CD4-positive, alpha-beta T cell (primary cell): ENCODE results near the gene CSRP2. TPM values are rescaled to one million over a fixed set of nuclear protein-coding genes. Genes with fewer than 3 reads are reported as not detected.
A peak's percentile ranks its signal among the peaks of the same experiment; 100 is the strongest.

Experiments used
- ATAC-seq: fragments of 200-7000 bp; cut with Tn5 transposase; one replicate; pipeline ENCODE4 v1.10.0; 2022; ENCODE audit warnings: mild to moderate bottlenecking; ENCODE audit not compliant: poor library complexity
- CTCF ChIA-PET: fragments of 350-600 bp; sonication (Branson Sonifier 250); formaldehyde crosslinking; loops from one replicate; lab custom pipeline; 2021; ENCODE audit warnings: antibody characterized with exemption, inconsistent platforms; lab: Charles Lee
- POLR2A ChIA-PET: fragments of 350-600 bp; sonication (Branson Sonifier 250); formaldehyde crosslinking; loops from one replicate; lab custom pipeline; 2021; ENCODE audit warnings: antibody characterized with exemption, inconsistent platforms; lab: Charles Lee
- DNase-seq, 14 experiments: peaks; one replicate each; pipeline ENCODE4 v3.0.0-alpha.2; 2013 to 2020; ENCODE audit warnings: mixed read lengths in 2 of 14
- H3K27ac ChIP-seq, 2 donors: one replicate each; pipeline versions ENCODE4 v1.5.1 to v1.7.0; 2013; ENCODE audit warnings: low read length in 2 of 2, low read depth in 1 of 2, mild to moderate bottlenecking in 1 of 2
- H3K27me3 ChIP-seq, 2 experiments: 1 replicate in 1 of 2; 2 replicates in 1 of 2; pipeline versions ENCODE4 v1.6.1 to v1.7.0; 2013; ENCODE audit warnings: low read length in 2 of 2, control low read depth in 1 of 2, mild to moderate bottlenecking in 1 of 2, moderate library complexity in 1 of 2; ENCODE audit not compliant: insufficient read depth in 2 of 2, control insufficient read depth in 1 of 2
- H3K36me3 ChIP-seq: one replicate; pipeline ENCODE4 v1.6.1; 2013; ENCODE audit warnings: low read length, control low read depth; ENCODE audit not compliant: insufficient read depth
- H3K4me1 ChIP-seq: one replicate; pipeline ENCODE4 v1.6.1; 2013; ENCODE audit warnings: low read length, control low read depth; ENCODE audit not compliant: insufficient read depth
- H3K4me3 ChIP-seq: one replicate; pipeline ENCODE4 v1.5.1; 2013; ENCODE audit warnings: mild to moderate bottlenecking, low read length, moderate library complexity
- H3K9me3 ChIP-seq, 2 experiments: 1 replicate in 1 of 2; 2 replicates in 1 of 2; pipeline versions ENCODE4 v1.6.1 to v1.7.0; 2013; ENCODE audit warnings: low read length in 2 of 2, mild to moderate bottlenecking in 2 of 2, control low read depth in 1 of 2, moderate library complexity in 1 of 2; ENCODE audit not compliant: control insufficient read depth in 1 of 2, insufficient read depth in 1 of 2
- H3K27ac Mint-ChIP-seq: one replicate; pipeline ENCODE4 v1.8.0; 2020; ENCODE audit warnings: mixed read lengths
- H3K27me3 Mint-ChIP-seq: one replicate; pipeline ENCODE4 v1.8.0; 2021; ENCODE audit warnings: mixed read lengths
- H3K36me3 Mint-ChIP-seq: one replicate; pipeline ENCODE4 v1.8.0; 2021; ENCODE audit warnings: low read depth, mixed read lengths
- H3K4me1 Mint-ChIP-seq: one replicate; pipeline ENCODE4 v1.8.0; 2021; ENCODE audit warnings: low read depth, mixed read lengths
- H3K4me3 Mint-ChIP-seq: one replicate; pipeline ENCODE4 v1.8.0; 2020; ENCODE audit warnings: mild to moderate bottlenecking, mixed read lengths
- H3K9me3 Mint-ChIP-seq: one replicate; pipeline ENCODE4 v1.8.0; 2020; ENCODE audit warnings: mixed read lengths
- intact Hi-C, 2 experiments: fragments of 100-400 bp; cut with DNase I in 1 of 2; cut with micrococcal nuclease in 1 of 2; formaldehyde crosslinking; loops; one replicate each; pipeline versions ENCODE4 v1.15.1 to v1.9.0; 2023 to 2025; cut with DNase I, micrococcal nuclease
- total RNA-seq, 174 experiments: library from RNA in 2 of 174; stranded (reverse) in 2 of 174; gene quantifications; one replicate each; pipeline ENCODE4 v1.2.3 and lab custom pipeline; 2021 to 2026
- TF ChIP-seq, protein P1 (sequence below): fragments of 200-600 bp; IDR thresholded peaks from one replicate; pipeline ENCODE4 v1.8.0; 2022; ENCODE audit warnings: antibody characterized with exemption, mild to moderate bottlenecking

Gene CSRP2
- total RNA-seq, 2 experiments from 2014 or later, result not detected

DNA sequence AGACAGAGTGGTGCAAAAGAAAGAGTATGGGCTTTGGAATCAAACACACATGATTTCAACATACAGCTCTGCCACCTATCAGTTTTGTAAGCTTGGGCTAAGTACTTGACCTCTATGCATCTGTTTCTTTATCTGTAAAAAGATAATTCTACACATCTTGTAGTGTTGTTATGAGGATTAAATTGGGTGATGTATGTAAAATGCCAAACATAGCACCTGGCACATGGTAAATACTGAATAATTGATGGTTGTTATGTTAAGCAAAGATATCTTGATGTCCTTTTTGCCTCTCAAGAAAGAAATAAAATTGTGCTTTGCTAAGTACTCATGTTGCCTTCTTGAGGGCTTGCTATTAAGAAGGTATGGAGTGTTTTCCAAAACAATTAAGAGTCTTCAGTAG lies 2.3 kb upstream of the CSRP2 start:
- DNase-seq (no peak), ATAC-seq (no peak)
- intact Hi-C loops, result no loop called here
- TF ChIP-seq, protein P1, sequence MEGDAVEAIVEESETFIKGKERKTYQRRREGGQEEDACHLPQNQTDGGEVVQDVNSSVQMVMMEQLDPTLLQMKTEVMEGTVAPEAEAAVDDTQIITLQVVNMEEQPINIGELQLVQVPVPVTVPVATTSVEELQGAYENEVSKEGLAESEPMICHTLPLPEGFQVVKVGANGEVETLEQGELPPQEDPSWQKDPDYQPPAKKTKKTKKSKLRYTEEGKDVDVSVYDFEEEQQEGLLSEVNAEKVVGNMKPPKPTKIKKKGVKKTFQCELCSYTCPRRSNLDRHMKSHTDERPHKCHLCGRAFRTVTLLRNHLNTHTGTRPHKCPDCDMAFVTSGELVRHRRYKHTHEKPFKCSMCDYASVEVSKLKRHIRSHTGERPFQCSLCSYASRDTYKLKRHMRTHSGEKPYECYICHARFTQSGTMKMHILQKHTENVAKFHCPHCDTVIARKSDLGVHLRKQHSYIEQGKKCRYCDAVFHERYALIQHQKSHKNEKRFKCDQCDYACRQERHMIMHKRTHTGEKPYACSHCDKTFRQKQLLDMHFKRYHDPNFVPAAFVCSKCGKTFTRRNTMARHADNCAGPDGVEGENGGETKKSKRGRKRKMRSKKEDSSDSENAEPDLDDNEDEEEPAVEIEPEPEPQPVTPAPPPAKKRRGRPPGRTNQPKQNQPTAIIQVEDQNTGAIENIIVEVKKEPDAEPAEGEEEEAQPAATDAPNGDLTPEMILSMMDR, result no peak
- Histone ChIP-seq H3K27me3 (peaks cover 23 to 33% of the 10 kb centered on the region in 2 experiments), H3K36me3 (no peaks in the 10 kb centered on the region), H3K27ac (no peak overlapping the region), H3K9me3 (peaks cover 0 to 12% of the 10 kb centered on the region in 2 experiments), H3K4me3 (no peak overlapping the region), H3K4me1 (peaks cover 16% of the 10 kb centered on the region)
- Mint-ChIP-seq H3K36me3 (no peaks in the 10 kb centered on the region), H3K27me3 (peaks cover 46% of the 10 kb centered on the region), H3K27ac (no peak overlapping the region), H3K9me3 (no peaks in the 10 kb centered on the region), H3K4me1 (peaks cover 24% of the 10 kb centered on the region), H3K4me3 (peak overlapping the region; percentile 20)
- CTCF ChIA-PET, result no interaction called here
- POLR2A ChIA-PET, result no interaction called here

DNA sequence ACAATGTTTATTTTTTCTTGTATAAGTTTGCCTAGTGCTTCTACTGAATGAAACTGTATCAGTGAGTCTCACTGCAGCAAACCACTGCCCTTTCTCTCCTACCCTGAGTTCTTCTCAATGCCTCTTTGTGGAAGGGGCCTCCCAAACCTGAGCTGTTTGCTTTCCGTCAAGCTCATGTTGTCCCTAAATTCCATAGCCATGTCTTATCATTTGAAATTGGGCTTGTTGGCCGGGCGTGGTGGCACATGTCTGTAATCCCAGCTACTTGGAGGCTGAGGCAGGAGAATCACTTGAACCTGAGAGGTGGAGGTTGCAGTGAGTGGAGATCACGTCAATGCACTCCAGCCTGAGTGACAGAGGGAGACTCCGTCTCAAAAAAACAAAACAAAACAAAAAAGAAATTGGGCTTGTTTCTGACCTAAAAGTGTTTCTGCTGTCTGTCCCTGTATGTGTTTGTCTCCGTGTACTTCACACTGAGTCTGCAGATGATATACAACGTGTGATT lies 1.8 kb upstream of the CSRP2 start:
- peak overlapping the region; percentile 85 for H3K4me3 Mint-ChIP-seq
- H3K9me3 ChIP-seq, result peaks cover 0 to 12% of the 10 kb centered on the region in 2 experiments
- DNase-seq (no peak), ATAC-seq (no peak)
- CTCF ChIA-PET, result no interaction called here
- H3K4me3 ChIP-seq, result no peak overlapping the region
- H3K4me1 ChIP-seq, result peaks cover 16% of the 10 kb centered on the region
- no peak overlapping the region for H3K27ac ChIP-seq
- peaks cover 43% of the 10 kb centered on the region for H3K27me3 Mint-ChIP-seq
- TF ChIP-seq, protein P1, result no peak
- peaks cover 28 to 33% of the 10 kb centered on the region in 2 experiments for H3K27me3 ChIP-seq
- H3K36me3 Mint-ChIP-seq, result no peaks in the 10 kb centered on the region
- H3K27ac Mint-ChIP-seq, result no peak overlapping the region
- no peaks in the 10 kb centered on the region for H3K9me3 Mint-ChIP-seq
- POLR2A ChIA-PET, result no interaction called here
- H3K36me3 ChIP-seq, result no peaks in the 10 kb centered on the region
- peaks cover 24% of the 10 kb centered on the region for H3K4me1 Mint-ChIP-seq
- intact Hi-C loops, result no loop called here

DNA sequence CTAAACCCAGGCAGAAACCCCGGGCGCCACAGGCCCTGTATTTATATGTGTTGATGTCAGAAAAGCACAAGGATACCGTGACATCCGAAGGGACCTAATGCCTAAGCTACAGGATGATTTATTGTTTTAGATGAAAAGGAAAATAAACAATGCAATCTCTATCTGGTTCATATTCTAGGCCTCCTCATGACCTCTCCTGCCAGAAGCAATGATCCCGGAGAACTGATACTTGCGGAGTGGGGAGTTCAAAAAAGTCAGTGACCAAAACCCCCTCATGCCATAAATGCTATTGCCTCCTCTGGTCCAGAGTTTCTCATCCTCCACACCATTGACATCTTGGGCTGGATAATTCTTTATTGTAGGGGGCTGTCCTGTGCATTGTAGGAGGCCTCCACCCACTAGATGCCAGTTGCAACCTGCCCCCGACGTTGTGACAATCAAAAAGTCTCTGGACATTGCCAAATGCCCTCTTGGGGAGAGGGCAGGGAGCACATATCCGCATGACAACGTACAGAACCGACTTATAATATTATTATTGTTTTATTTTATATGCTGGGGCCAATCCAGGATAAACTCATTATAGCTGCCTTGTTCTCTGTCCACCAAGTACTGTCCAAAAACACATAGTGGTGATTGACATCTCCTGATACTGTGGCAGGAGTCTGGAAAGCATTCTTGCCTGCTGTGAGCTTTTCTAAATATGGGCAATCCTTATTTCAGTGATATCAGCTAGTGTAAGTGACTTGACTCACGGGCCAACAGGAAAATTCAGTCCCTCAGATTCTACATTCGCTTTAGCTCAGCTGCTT lies 1.1 kb upstream of the CSRP2 start:
- ATAC-seq (no peak), DNase-seq (no peak)
- Mint-ChIP-seq H3K4me1 (peaks cover 24% of the 10 kb centered on the region), H3K9me3 (no peaks in the 10 kb centered on the region), H3K36me3 (no peaks in the 10 kb centered on the region), H3K27me3 (peaks cover 47% of the 10 kb centered on the region), H3K27ac (no peak overlapping the region), H3K4me3 (peak overlapping the region; percentile 85)
- POLR2A ChIA-PET, result no interaction called here
- CTCF ChIA-PET, result no interaction called here
- no peak overlapping the region for H3K4me3 ChIP-seq
- H3K36me3 ChIP-seq, result no peaks in the 10 kb centered on the region
- H3K4me1 ChIP-seq, result peaks cover 16% of the 10 kb centered on the region
- peaks cover 0 to 12% of the 10 kb centered on the region in 2 experiments for H3K9me3 ChIP-seq
- peaks cover 33 to 34% of the 10 kb centered on the region in 2 experiments for H3K27me3 ChIP-seq
- intact Hi-C loops, result no loop called here
- no peak overlapping the region for H3K27ac ChIP-seq
- TF ChIP-seq, protein P1, result no peak
